Osteoblast (primary cell): ENCODE results near the gene ETV6. TPM values are rescaled to one million over a fixed set of nuclear protein-coding genes. Genes with fewer than 3 reads are reported as not detected.
A peak's percentile ranks its signal among the peaks of the same experiment; 100 is the strongest.

Source experiments
- DNase-seq: peaks from one replicate; pipeline ENCODE4 v3.0.0; 2011; ENCODE audit warnings: low spot score, mixed read lengths; ENCODE audit not compliant: insufficient read length; ENCODE audit errors: missing footprints
- H2AFZ ChIP-seq: 2 replicates; pipeline ENCODE4 v1.6.0; 2011; ENCODE audit warnings: mild to moderate bottlenecking, low read length
- H3K27ac ChIP-seq: 2 replicates; pipeline ENCODE4 v1.5.1; 2011; ENCODE audit warnings: mild to moderate bottlenecking, low read depth, low read length, moderate library complexity
- H3K27me3 ChIP-seq: 2 replicates; pipeline ENCODE4 v1.6.0; 2012; ENCODE audit warnings: mild to moderate bottlenecking, control low read depth, inconsistent platforms, low read length, moderate library complexity; ENCODE audit not compliant: insufficient read depth
- H3K36me3 ChIP-seq: 2 replicates; pipeline ENCODE4 v1.5.1; 2011; ENCODE audit warnings: mild to moderate bottlenecking, low read length, control low read depth, moderate library complexity; ENCODE audit not compliant: insufficient read depth
- H3K4me1 ChIP-seq: 2 replicates; pipeline ENCODE4 v1.5.1; 2011; ENCODE audit warnings: mild to moderate bottlenecking, low read length, control low read depth, moderate library complexity; ENCODE audit not compliant: insufficient read depth
- H3K4me2 ChIP-seq: 2 replicates; pipeline ENCODE4 v1.6.0; 2011; ENCODE audit warnings: mild to moderate bottlenecking, low read length; ENCODE audit not compliant: insufficient read depth
- H3K4me3 ChIP-seq: fragments of 200-600 bp; sonication (generic); 3 replicates; pipeline ENCODE4 v1.5.1; 2012; ENCODE audit warnings: mild to moderate bottlenecking, low read length, inconsistent platforms; ENCODE audit not compliant: insufficient read depth
- H3K79me2 ChIP-seq: 2 replicates; pipeline ENCODE4 v1.6.0; 2012; ENCODE audit warnings: mild to moderate bottlenecking, low read length, control low read depth, inconsistent platforms; ENCODE audit not compliant: insufficient read depth
- H3K9me3 ChIP-seq: 2 replicates; pipeline ENCODE4 v1.5.1; 2011; ENCODE audit warnings: low read depth, low read length, control low read depth
- H4K20me1 ChIP-seq: 2 replicates; pipeline ENCODE4 v1.6.0; 2012; ENCODE audit warnings: mild to moderate bottlenecking, low read length, control low read depth; ENCODE audit not compliant: insufficient read depth
- total RNA-seq: library from RNA; depleted of rRNA; stranded (reverse); fragments of >200 nt; gene quantifications from 2 replicates; pipeline ENCODE4 v1.2.3, GENCODE V29; 2012
- TF ChIP-seq, protein P1 (sequence below): IDR thresholded peaks from 2 replicates; pipeline ENCODE4 v1.5.1; 2011; ENCODE audit warnings: mild to moderate bottlenecking, low read depth, low read length, moderate library complexity; ENCODE audit errors: extremely low read depth

Gene ETV6
- total RNA-seq, 1 donor, result 16.3 TPM

DNA sequence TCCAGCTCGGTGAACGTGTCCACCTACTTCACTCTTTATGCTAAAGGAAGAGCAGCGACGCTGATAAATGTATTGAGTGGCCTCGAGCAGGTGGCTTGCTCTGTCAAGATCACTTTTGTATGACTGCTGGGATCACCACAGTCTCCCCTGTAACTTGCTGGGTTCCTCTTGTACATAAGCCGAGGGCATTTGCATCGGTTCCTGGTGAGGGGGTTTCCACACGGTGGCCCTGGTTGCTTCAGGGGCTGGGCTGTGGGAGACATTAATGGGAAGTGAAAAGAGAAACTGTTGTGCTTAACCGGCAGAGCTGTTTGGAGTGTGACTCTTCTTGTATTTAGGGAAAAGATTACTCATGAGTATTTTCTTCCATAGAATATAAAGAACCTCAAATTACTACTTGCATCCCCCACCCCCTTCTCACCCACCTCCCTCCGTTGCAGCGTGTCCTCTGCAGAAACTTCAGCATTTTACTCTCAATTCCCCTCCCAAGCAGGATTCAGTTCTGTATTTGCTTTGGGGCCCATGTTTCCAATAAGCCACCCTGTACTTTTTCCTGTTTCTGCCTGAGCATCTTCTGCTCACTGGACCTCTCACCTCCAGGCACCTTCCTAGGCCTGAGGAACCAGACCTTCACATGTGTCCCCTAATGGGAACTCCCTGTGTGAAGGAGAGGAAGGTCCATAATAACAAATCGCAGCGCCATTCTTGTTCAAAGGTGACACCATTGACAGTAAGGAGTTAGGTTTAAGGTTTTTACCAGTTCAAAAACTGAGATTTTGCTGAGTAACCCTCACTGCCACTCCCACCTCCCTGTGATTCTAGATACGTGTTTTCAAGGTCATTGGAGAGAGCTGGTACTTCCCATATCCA lies 187.0 kb downstream of the ETV6 start:
- no peaks in the 10 kb centered on the region for H3K27me3 ChIP-seq
- H3K9me3 ChIP-seq, result no peaks in the 10 kb centered on the region
- H3K79me2 ChIP-seq, result peaks cover 14% of the 10 kb centered on the region
- H3K4me2 ChIP-seq, result no peak overlapping the region
- no peak for DNase-seq
- H3K36me3 ChIP-seq, result peaks cover 12% of the 10 kb centered on the region
- H3K27ac ChIP-seq, result no peak overlapping the region
- peaks cover 42% of the 10 kb centered on the region for H3K4me1 ChIP-seq
- H3K4me3 ChIP-seq, result no peak overlapping the region
- no peaks in the 10 kb centered on the region for H4K20me1 ChIP-seq
- no peak overlapping the region for H2AFZ ChIP-seq
- TF ChIP-seq, protein P1, sequence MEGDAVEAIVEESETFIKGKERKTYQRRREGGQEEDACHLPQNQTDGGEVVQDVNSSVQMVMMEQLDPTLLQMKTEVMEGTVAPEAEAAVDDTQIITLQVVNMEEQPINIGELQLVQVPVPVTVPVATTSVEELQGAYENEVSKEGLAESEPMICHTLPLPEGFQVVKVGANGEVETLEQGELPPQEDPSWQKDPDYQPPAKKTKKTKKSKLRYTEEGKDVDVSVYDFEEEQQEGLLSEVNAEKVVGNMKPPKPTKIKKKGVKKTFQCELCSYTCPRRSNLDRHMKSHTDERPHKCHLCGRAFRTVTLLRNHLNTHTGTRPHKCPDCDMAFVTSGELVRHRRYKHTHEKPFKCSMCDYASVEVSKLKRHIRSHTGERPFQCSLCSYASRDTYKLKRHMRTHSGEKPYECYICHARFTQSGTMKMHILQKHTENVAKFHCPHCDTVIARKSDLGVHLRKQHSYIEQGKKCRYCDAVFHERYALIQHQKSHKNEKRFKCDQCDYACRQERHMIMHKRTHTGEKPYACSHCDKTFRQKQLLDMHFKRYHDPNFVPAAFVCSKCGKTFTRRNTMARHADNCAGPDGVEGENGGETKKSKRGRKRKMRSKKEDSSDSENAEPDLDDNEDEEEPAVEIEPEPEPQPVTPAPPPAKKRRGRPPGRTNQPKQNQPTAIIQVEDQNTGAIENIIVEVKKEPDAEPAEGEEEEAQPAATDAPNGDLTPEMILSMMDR, result no peak

GRCh38 chr12:11837216-11837934 lies 187.9 kb downstream of the ETV6 start:
- Histone ChIP-seq H3K4me1 (peaks cover 33% of the 10 kb centered on the region), H3K27me3 (no peaks in the 10 kb centered on the region), H4K20me1 (no peaks in the 10 kb centered on the region), H3K36me3 (peaks cover 12% of the 10 kb centered on the region), H3K79me2 (peaks cover 14% of the 10 kb centered on the region), H3K4me3 (no peak overlapping the region), H3K27ac (no peak overlapping the region), H3K4me2 (no peak overlapping the region), H2AFZ (no peak overlapping the region), H3K9me3 (no peaks in the 10 kb centered on the region)
- DNase-seq, result no peak
- TF ChIP-seq, protein P1, result no peak

GRCh38 chr12:11838403-11838802 lies 188.9 kb downstream of the ETV6 start:
- DNase-seq, result no peak
- Histone ChIP-seq H4K20me1 (no peaks in the 10 kb centered on the region), H3K4me3 (no peak overlapping the region), H3K4me1 (peaks cover 31% of the 10 kb centered on the region), H2AFZ (no peak overlapping the region), H3K9me3 (no peaks in the 10 kb centered on the region), H3K36me3 (peaks cover 16% of the 10 kb centered on the region), H3K4me2 (no peak overlapping the region), H3K27ac (peak overlapping the region; percentile 54), H3K27me3 (no peaks in the 10 kb centered on the region), H3K79me2 (peaks cover 11% of the 10 kb centered on the region)
- TF ChIP-seq, protein P1, result no peak

GRCh38 chr12:11839091-11839641 lies 189.7 kb downstream of the ETV6 start:
- Histone ChIP-seq H2AFZ (no peak overlapping the region), H3K4me2 (peak overlapping the region; percentile 4), H3K27ac (peak overlapping the region; percentile 54)

More at GRCh38 chr12:11839091-11839641, 189.7 kb downstream of the ETV6 start:
- peaks cover 16% of the 10 kb centered on the region for H3K36me3 ChIP-seq
- peak; percentile 87 for DNase-seq
- H3K79me2 ChIP-seq, result peaks cover 8% of the 10 kb centered on the region
- no peak overlapping the region for H3K4me3 ChIP-seq
- TF ChIP-seq, protein P1, result no peak
- no peaks in the 10 kb centered on the region for H3K27me3 ChIP-seq
- H4K20me1 ChIP-seq, result no peaks in the 10 kb centered on the region
- H3K4me1 ChIP-seq, result peaks cover 24% of the 10 kb centered on the region
- no peaks in the 10 kb centered on the region for H3K9me3 ChIP-seq
